ENCODE results near the gene JAK2. TPM values are rescaled to one million over a fixed set of nuclear protein-coding genes. Genes with fewer than 3 reads are reported as not detected.

JAK2 gene
- total RNA-seq, 1 donor = 13.4 TPM

GRCh38 chr9:4986296-4986695 is 1.2 kb downstream of the JAK2 start:
- DNase-seq (ENCODE audit: low read depth) = peak; percentile 48
- no peak for TF ChIP-seq CTCF (IDR thresholded peaks at IDR 0.05; ENCODE audit: insufficient read depth, low read depth, low read length)
- peak overlapping the region; percentile 79 for H3K4me3 ChIP-seq (ENCODE audit: low read depth, low read length)

GRCh38 chr9:4986783-4987182 is 1.7 kb downstream of the JAK2 start:
- TF ChIP-seq CTCF (IDR thresholded peaks at IDR 0.05; ENCODE audit: insufficient read depth, low read depth, low read length) = no peak
- DNase-seq (ENCODE audit: low read depth) = no peak
- H3K4me3 ChIP-seq (ENCODE audit: low read depth, low read length) = peak overlapping the region; percentile 79

GRCh38 chr9:4987961-4988421 is 2.9 kb downstream of the JAK2 start:
- peak overlapping the region; percentile 2 for H3K4me3 ChIP-seq (ENCODE audit: low read depth, low read length)
- DNase-seq (ENCODE audit: low read depth) = peak; percentile 76
- TF ChIP-seq CTCF (IDR thresholded peaks at IDR 0.05; ENCODE audit: insufficient read depth, low read depth, low read length) = peak; percentile 74

- DNase-seq (ENCODE audit: low read depth) = no peak
- TF ChIP-seq CTCF (IDR thresholded peaks at IDR 0.05; ENCODE audit: insufficient read depth, low read depth, low read length) = no peak
- H3K4me3 ChIP-seq (ENCODE audit: low read depth, low read length) = no peak overlapping the region
Observed at GRCh38 chr9:4992872-4993271, 7.8 kb downstream of the JAK2 start.

GRCh38 chr9:4994166-4994890 is 9.3 kb downstream of the JAK2 start:
- peak; percentile 90 for DNase-seq (ENCODE audit: low read depth)
- no peak overlapping the region for H3K4me3 ChIP-seq (ENCODE audit: low read depth, low read length)
- TF ChIP-seq CTCF (IDR thresholded peaks at IDR 0.05; ENCODE audit: insufficient read depth, low read depth, low read length) = no peak

- no peak overlapping the region for H3K4me3 ChIP-seq (ENCODE audit: low read depth, low read length)
- no peak for DNase-seq (ENCODE audit: low read depth)
- TF ChIP-seq CTCF (IDR thresholded peaks at IDR 0.05; ENCODE audit: insufficient read depth, low read depth, low read length) = no peak
Observed at GRCh38 chr9:4997196-4997595, 12.1 kb downstream of the JAK2 start.

- no peak overlapping the region for H3K4me3 ChIP-seq (ENCODE audit: low read depth, low read length)
- no peak for TF ChIP-seq CTCF (IDR thresholded peaks at IDR 0.05; ENCODE audit: insufficient read depth, low read depth, low read length)
- DNase-seq (ENCODE audit: low read depth) = no peak
Observed at GRCh38 chr9:4997631-4998030, 12.6 kb downstream of the JAK2 start.

Data from fibroblast of villous mesenchyme (primary cell).